Activated T-helper 2 cell treated with anti-CD3 and anti-CD28 coated beads, Interferon-gamma antibody, Interleukin-2, Interleukin-4, amounts not matched to agents 10 μg/mL and 5 μg/mL and 100 μg/mL, durations not matched to agents 14 hours and 24 hours and 36 hours (primary cell): ENCODE measurements around the gene CDH23. TPM values are rescaled to one million over a fixed set of nuclear protein-coding genes. Genes with fewer than 3 reads are reported as not detected.

Experiments used
- DNase-seq: peaks from one replicate; pipeline ENCODE4 v3.0.0; 2021; ENCODE audit warnings: low spot score
- H3K27ac Mint-ChIP-seq: one replicate; pipeline ENCODE4 v1.8.0; 2021; ENCODE audit warnings: mixed read lengths
- H3K27me3 Mint-ChIP-seq: one replicate; pipeline ENCODE4 v1.8.0; 2021; ENCODE audit warnings: low read depth, mixed read lengths
- H3K36me3 Mint-ChIP-seq: one replicate; pipeline ENCODE4 v1.8.0; 2021; ENCODE audit warnings: low read depth, mixed read lengths
- H3K4me1 Mint-ChIP-seq: one replicate; pipeline ENCODE4 v1.8.0; 2021; ENCODE audit warnings: low read depth, mixed read lengths
- H3K4me3 Mint-ChIP-seq: one replicate; pipeline ENCODE4 v1.8.0; 2021; ENCODE audit warnings: low read depth, mild to moderate bottlenecking, moderate library complexity, mixed read lengths
- H3K9me3 Mint-ChIP-seq: one replicate; pipeline ENCODE4 v1.8.0; 2021; ENCODE audit warnings: mixed read lengths
- intact Hi-C: fragments of 100-400 bp; cut with micrococcal nuclease; formaldehyde crosslinking; loops from one replicate; pipeline ENCODE4 v1.15.1; 2023
- total RNA-seq: library from RNA; stranded (reverse); gene quantifications from 2 replicates; pipeline ENCODE4 v1.2.3, GENCODE V29; 2022

CDH23 gene
- total RNA-seq, 1 donor from 2014 or later = 0.55 TPM

- Mint-ChIP-seq H3K36me3 (peaks cover 30% of the 10 kb centered on the region), H3K4me1 (peaks cover 54% of the 10 kb centered on the region), H3K27me3 (no peaks in the 10 kb centered on the region), H3K9me3 (no peaks in the 10 kb centered on the region), H3K4me3 (peak within 1 kb of the TSS; percentile 86), H3K27ac (peak within 1 kb of the TSS; percentile 97)
- DNase-seq = peak; percentile 92
- intact Hi-C loops = loop anchor here (1.0 to 10.0 kb wide), 3 partner anchors 47 to 457 kb away; no protein-coding TSS in a partner anchor
Measured at GRCh38 chr10:71773221-71773971, 376.7 kb downstream of the CDH23 start, which contains the start of gene VSIR. VSIR (minus strand) TSS chr10:71773520; CDS start chr10:71773439, 81 bp downstream.

GRCh38 chr10:71774916-71775702 is 378.4 kb downstream of the CDH23 start:
- H3K4me3 Mint-ChIP-seq = no peak overlapping the region
- H3K4me1 Mint-ChIP-seq = peaks cover 44% of the 10 kb centered on the region

DNA sequence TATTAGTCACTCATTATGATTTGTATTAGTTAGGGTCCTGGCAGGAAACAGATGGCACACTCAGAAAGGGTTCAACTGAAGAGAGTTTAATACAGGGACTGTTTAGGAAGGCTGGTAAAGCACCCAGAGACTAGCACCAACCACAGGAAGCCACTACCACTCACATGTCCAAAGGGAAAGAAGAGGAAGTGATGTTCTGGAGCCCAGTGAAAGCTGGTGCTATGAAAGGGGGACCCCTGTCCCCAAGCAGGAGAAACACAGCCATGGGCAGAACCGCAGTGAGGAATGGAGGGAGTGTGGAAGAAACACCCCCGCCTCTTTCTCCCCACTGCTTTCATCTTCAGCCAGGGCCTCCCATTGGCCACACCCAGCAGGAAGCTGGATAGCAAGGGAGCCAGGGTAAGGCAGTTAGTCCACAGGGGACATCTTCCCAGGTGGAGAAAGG is 379.8 kb downstream of the CDH23 start:
- intact Hi-C loops = loop anchor here (10.0 kb wide), 1 partner anchor 172 kb away; no protein-coding TSS in a partner anchor
- no peaks in the 10 kb centered on the region for H3K9me3 Mint-ChIP-seq
- H3K27ac Mint-ChIP-seq = no peak overlapping the region
- peaks cover 34% of the 10 kb centered on the region for H3K4me1 Mint-ChIP-seq
- peaks cover 9% of the 10 kb centered on the region for H3K36me3 Mint-ChIP-seq
- H3K4me3 Mint-ChIP-seq = no peak overlapping the region
- no peak for DNase-seq
- no peaks in the 10 kb centered on the region for H3K27me3 Mint-ChIP-seq

More at GRCh38 chr10:71774916-71775702, 378.4 kb downstream of the CDH23 start:
- H3K36me3 Mint-ChIP-seq = peaks cover 18% of the 10 kb centered on the region
- no peak overlapping the region for H3K27ac Mint-ChIP-seq
- no peaks in the 10 kb centered on the region for H3K27me3 Mint-ChIP-seq
- no peaks in the 10 kb centered on the region for H3K9me3 Mint-ChIP-seq
- intact Hi-C loops = loop anchor here (10.0 kb wide), 1 partner anchor 170 kb away; no protein-coding TSS in a partner anchor
- no peak for DNase-seq

GRCh38 chr10:71777213-71777985 is 380.7 kb downstream of the CDH23 start:
- intact Hi-C loops = loop anchor here (10.0 kb wide), 1 partner anchor 173 kb away; no protein-coding TSS in a partner anchor
- H3K4me3 Mint-ChIP-seq = no peak overlapping the region
- no peak overlapping the region for H3K27ac Mint-ChIP-seq
- H3K27me3 Mint-ChIP-seq = no peaks in the 10 kb centered on the region
- no peaks in the 10 kb centered on the region for H3K9me3 Mint-ChIP-seq
- peaks cover 26% of the 10 kb centered on the region for H3K4me1 Mint-ChIP-seq
- no peak for DNase-seq
- H3K36me3 Mint-ChIP-seq = peaks cover under 1% of the 10 kb centered on the region

- no peaks in the 10 kb centered on the region for H3K36me3 Mint-ChIP-seq
- no peak overlapping the region for H3K27ac Mint-ChIP-seq
- H3K27me3 Mint-ChIP-seq = no peaks in the 10 kb centered on the region
- DNase-seq = no peak
- no peak overlapping the region for H3K4me3 Mint-ChIP-seq
- H3K9me3 Mint-ChIP-seq = no peaks in the 10 kb centered on the region
- intact Hi-C loops = loop anchor here (10.0 kb wide), 1 partner anchor 173 kb away; no protein-coding TSS in a partner anchor
- H3K4me1 Mint-ChIP-seq = peaks cover 26% of the 10 kb centered on the region
Measured at GRCh38 chr10:71778071-71778825, 381.5 kb downstream of the CDH23 start.

DNA sequence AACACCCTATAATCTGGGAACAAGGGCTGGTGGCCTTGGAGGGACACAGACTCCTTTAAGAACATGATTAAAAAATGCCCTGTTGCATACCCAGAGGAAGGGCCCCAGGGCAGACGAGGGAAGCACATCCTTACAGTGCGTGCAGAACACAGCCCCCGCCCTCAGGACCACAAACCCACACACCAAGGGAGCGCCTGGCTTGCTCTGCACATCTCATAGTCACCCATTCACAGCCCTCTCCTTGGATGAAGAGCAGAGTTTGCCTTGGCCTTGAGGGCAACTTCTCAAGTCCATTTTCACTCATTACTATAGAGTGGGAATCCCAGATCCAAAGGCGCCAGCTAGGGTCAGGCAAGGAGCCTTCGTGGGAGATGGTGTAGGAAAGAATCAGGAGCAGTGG is 382.9 kb downstream of the CDH23 start:
- no peaks in the 10 kb centered on the region for H3K36me3 Mint-ChIP-seq
- H3K27ac Mint-ChIP-seq = no peak overlapping the region
- H3K9me3 Mint-ChIP-seq = no peaks in the 10 kb centered on the region
- DNase-seq = no peak
- H3K4me3 Mint-ChIP-seq = no peak overlapping the region
- H3K27me3 Mint-ChIP-seq = no peaks in the 10 kb centered on the region
- H3K4me1 Mint-ChIP-seq = peaks cover 18% of the 10 kb centered on the region
- intact Hi-C loops = loop anchor here (10.0 kb wide), 1 partner anchor 175 kb away; no protein-coding TSS in a partner anchor

- H3K4me1 Mint-ChIP-seq = peaks cover 18% of the 10 kb centered on the region
- H3K36me3 Mint-ChIP-seq = no peaks in the 10 kb centered on the region
- no peaks in the 10 kb centered on the region for H3K9me3 Mint-ChIP-seq
- H3K4me3 Mint-ChIP-seq = no peak overlapping the region
- H3K27ac Mint-ChIP-seq = no peak overlapping the region
- no peaks in the 10 kb centered on the region for H3K27me3 Mint-ChIP-seq
- DNase-seq = no peak
- intact Hi-C loops = no loop called here
Measured at GRCh38 chr10:71780156-71780555, 383.4 kb downstream of the CDH23 start.

GRCh38 chr10:71780719-71781118 is 384.0 kb downstream of the CDH23 start:
- Mint-ChIP-seq H3K9me3 (no peaks in the 10 kb centered on the region), H3K36me3 (no peaks in the 10 kb centered on the region), H3K27me3 (no peaks in the 10 kb centered on the region), H3K4me3 (no peak overlapping the region), H3K27ac (no peak overlapping the region), H3K4me1 (peaks cover 14% of the 10 kb centered on the region)
- intact Hi-C loops = no loop called here
- no peak for DNase-seq

- intact Hi-C loops = no loop called here
- Mint-ChIP-seq H3K9me3 (no peaks in the 10 kb centered on the region), H3K4me1 (peaks cover 4% of the 10 kb centered on the region), H3K36me3 (no peaks in the 10 kb centered on the region), H3K4me3 (no peak overlapping the region), H3K27ac (no peak overlapping the region), H3K27me3 (peaks cover 2% of the 10 kb centered on the region)
- DNase-seq = no peak
Measured at GRCh38 chr10:71782221-71782916, 385.6 kb downstream of the CDH23 start.

DNA sequence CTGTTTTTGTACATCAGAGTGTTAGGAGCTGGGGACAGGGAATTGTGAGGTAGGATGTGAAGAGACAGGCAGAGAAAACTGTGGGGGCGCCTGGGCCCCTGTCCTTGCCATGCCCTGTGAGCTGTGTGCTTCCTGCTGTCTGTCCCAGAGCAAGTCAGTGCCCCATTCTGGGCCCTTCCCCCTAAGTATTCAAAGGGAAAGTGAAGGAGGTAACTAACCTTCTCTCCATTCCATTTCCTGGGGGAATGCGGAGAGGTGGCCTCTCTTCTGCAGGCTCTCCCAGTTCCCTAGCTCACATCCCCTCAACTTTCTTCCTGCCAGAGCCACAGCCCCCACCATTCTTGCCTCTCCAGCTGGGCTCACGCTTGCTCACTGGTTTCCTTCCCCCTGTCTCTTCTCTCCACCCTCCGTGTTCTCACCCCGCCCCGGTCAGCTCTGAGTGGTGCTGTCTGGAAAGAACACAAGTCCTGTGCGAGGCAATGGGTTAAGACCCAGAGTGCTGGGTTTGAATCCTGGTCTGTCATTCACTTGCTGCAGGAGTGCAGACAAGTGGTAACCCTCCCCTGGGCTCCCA is 386.3 kb downstream of the CDH23 start:
- H3K4me3 Mint-ChIP-seq = no peak overlapping the region
- intact Hi-C loops = no loop called here
- peaks cover 4% of the 10 kb centered on the region for H3K4me1 Mint-ChIP-seq
- H3K27me3 Mint-ChIP-seq = peaks cover 2% of the 10 kb centered on the region
- H3K9me3 Mint-ChIP-seq = no peaks in the 10 kb centered on the region
- no peak for DNase-seq
- H3K36me3 Mint-ChIP-seq = no peaks in the 10 kb centered on the region
- no peak overlapping the region for H3K27ac Mint-ChIP-seq
